ENCODE data around the gene KCNC2.

GRCh38 chr12:75192196-75192595 is 17.4 kb downstream of the KCNC2 start:
- TF ChIP-seq POLR2AphosphoS5 (IDR thresholded peaks at IDR 0.05; ENCODE audit: low read depth) (no peak), CTCF (IDR thresholded peaks at IDR 0.05; ENCODE audit: insufficient read depth, low read length) (no peak), GABPA (IDR thresholded peaks at IDR 0.05; ENCODE audit: low read depth) (no peak), REST (IDR thresholded peaks at IDR 0.05; ENCODE audit: insufficient replicate concordance, low read depth) (no peak), SPI1 (IDR thresholded peaks at IDR 0.05; ENCODE audit: borderline replicate concordance, low read depth) (no peak)

Measured in HL-60 (cell line).